ENCODE results near the gene DNAJC15.
"Not testable (repeated sequence)": the region's sequence is repeated elsewhere in the genome, so short reads cannot be mapped to it uniquely, and the experiment has no call there.

DNAJC15 gene

DNA sequence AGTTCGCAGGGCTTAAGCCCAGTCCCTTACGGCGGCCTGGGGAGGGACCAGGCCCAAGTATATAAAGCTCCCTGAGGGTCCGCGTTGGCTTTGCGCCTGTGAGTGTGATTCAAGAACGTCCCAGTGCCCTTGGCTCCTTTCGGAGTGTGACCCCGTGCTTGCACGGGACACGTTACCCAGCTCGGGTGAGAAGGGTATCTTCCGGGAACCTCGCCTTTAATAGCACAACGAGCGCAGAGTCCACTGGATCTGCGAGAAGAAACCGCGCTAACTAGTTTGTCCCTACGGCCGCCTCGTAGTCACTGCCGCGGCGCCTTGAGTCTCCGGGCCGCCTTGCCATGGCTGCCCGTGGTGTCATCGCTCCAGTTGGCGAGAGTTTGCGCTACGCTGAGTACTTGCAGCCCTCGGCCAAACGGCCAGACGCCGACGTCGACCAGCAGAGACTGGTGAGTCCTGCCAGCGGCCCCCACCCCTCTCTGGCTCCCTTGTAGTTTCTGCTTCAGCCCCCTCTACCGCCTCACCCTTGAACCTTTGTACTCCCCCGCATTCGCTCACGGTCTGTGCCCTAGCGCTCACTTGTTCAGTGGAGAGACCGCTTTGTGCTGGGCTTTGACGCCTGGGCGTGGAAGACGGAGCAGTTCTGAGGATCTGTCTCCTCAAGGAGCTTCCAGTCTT is at the start of gene DNAJC15:
TSS of gene DNAJC15 (plus strand) at position 298 of the 675 bp plus-strand sequence. CDS start at position 339, 41 bp downstream.
- Histone ChIP-seq H3K9ac (ENCODE audit: low read length) (peak within 1 kb of the TSS; percentile 85), H3K27me3 (ENCODE audit: control insufficient read depth, insufficient read depth, low read length) (no peaks in the 10 kb centered on the region), H3K27ac (ENCODE audit: low read depth, low read length) (peak within 1 kb of the TSS; percentile 94), H3K36me3 (ENCODE audit: control insufficient read depth, insufficient read depth, low read length) (no peaks in the 10 kb centered on the region), H3K4me3 (ENCODE audit: low read length) (peak within 1 kb of the TSS; percentile 77), H3K4me1 (ENCODE audit: control insufficient read depth, insufficient read depth, low read length) (peaks cover 13% of the 10 kb centered on the region)

- H3K27me3 ChIP-seq (ENCODE audit: control insufficient read depth, insufficient read depth, low read length): no peaks in the 10 kb centered on the region
- H3K36me3 ChIP-seq (ENCODE audit: control insufficient read depth, insufficient read depth, low read length): no peaks in the 10 kb centered on the region
- no peaks in the 10 kb centered on the region for H3K4me1 ChIP-seq (ENCODE audit: control insufficient read depth, insufficient read depth, low read length)
- H3K9ac ChIP-seq (ENCODE audit: low read length): no peak overlapping the region
- H3K27ac ChIP-seq (ENCODE audit: low read depth, low read length): no peak overlapping the region
- H3K4me3 ChIP-seq (ENCODE audit: low read length): no peak overlapping the region
Observed at GRCh38 chr13:42976066-42976465, 47.3 kb upstream of the DNAJC15 start.

GRCh38 chr13:42977219-42977659 is 46.1 kb upstream of the DNAJC15 start:
- H3K27me3 ChIP-seq (ENCODE audit: control insufficient read depth, insufficient read depth, low read length): no peaks in the 10 kb centered on the region
- H3K4me1 ChIP-seq (ENCODE audit: control insufficient read depth, insufficient read depth, low read length): no peaks in the 10 kb centered on the region
- H3K9ac ChIP-seq (ENCODE audit: low read length): no peak overlapping the region
- no peak overlapping the region for H3K4me3 ChIP-seq (ENCODE audit: low read length)
- no peaks in the 10 kb centered on the region for H3K36me3 ChIP-seq (ENCODE audit: control insufficient read depth, insufficient read depth, low read length)
- no peak overlapping the region for H3K27ac ChIP-seq (ENCODE audit: low read depth, low read length)

- Histone ChIP-seq H3K36me3 (ENCODE audit: control insufficient read depth, insufficient read depth, low read length) (no peaks in the 10 kb centered on the region), H3K4me3 (ENCODE audit: low read length) (no peak overlapping the region), H3K27me3 (ENCODE audit: control insufficient read depth, insufficient read depth, low read length) (no peaks in the 10 kb centered on the region), H3K9ac (ENCODE audit: low read length) (no peak overlapping the region), H3K27ac (ENCODE audit: low read depth, low read length) (no peak overlapping the region), H3K4me1 (ENCODE audit: control insufficient read depth, insufficient read depth, low read length) (no peaks in the 10 kb centered on the region)
Observed at GRCh38 chr13:42981317-42981716, 42.1 kb upstream of the DNAJC15 start.

- Histone ChIP-seq H3K36me3 (ENCODE audit: control insufficient read depth, insufficient read depth, low read length) (no peaks in the 10 kb centered on the region), H3K27ac (ENCODE audit: low read depth, low read length) (no peak overlapping the region), H3K4me3 (ENCODE audit: low read length) (no peak overlapping the region), H3K4me1 (ENCODE audit: control insufficient read depth, insufficient read depth, low read length) (no peaks in the 10 kb centered on the region), H3K27me3 (ENCODE audit: control insufficient read depth, insufficient read depth, low read length) (no peaks in the 10 kb centered on the region), H3K9ac (ENCODE audit: low read length) (no peak overlapping the region)
Observed at GRCh38 chr13:42981853-42982252, 41.5 kb upstream of the DNAJC15 start.

- Histone ChIP-seq H3K27ac (ENCODE audit: low read depth, low read length) (no peak overlapping the region), H3K27me3 (ENCODE audit: control insufficient read depth, insufficient read depth, low read length) (no peaks in the 10 kb centered on the region), H3K4me1 (ENCODE audit: control insufficient read depth, insufficient read depth, low read length) (no peaks in the 10 kb centered on the region), H3K9ac (ENCODE audit: low read length) (no peak overlapping the region), H3K4me3 (ENCODE audit: low read length) (no peak overlapping the region), H3K36me3 (ENCODE audit: control insufficient read depth, insufficient read depth, low read length) (no peaks in the 10 kb centered on the region)
Observed at GRCh38 chr13:42984026-42984425, 39.4 kb upstream of the DNAJC15 start.

GRCh38 chr13:42984691-42985090 is 38.7 kb upstream of the DNAJC15 start:
- no peak overlapping the region for H3K9ac ChIP-seq (ENCODE audit: low read length)
- no peaks in the 10 kb centered on the region for H3K4me1 ChIP-seq (ENCODE audit: control insufficient read depth, insufficient read depth, low read length)
- H3K27me3 ChIP-seq (ENCODE audit: control insufficient read depth, insufficient read depth, low read length): no peaks in the 10 kb centered on the region
- H3K36me3 ChIP-seq (ENCODE audit: control insufficient read depth, insufficient read depth, low read length): no peaks in the 10 kb centered on the region
- H3K4me3 ChIP-seq (ENCODE audit: low read length): no peak overlapping the region
- H3K27ac ChIP-seq (ENCODE audit: low read depth, low read length): no peak overlapping the region

- H3K9ac ChIP-seq (ENCODE audit: low read length): no peak overlapping the region
- no peak overlapping the region for H3K27ac ChIP-seq (ENCODE audit: low read depth, low read length)
- no peak overlapping the region for H3K4me3 ChIP-seq (ENCODE audit: low read length)
Observed at GRCh38 chr13:42985312-42986175, 37.8 kb upstream of the DNAJC15 start.

GRCh38 chr13:42986176-42986574 is 37.2 kb upstream of the DNAJC15 start:
- H3K36me3 ChIP-seq (ENCODE audit: control insufficient read depth, insufficient read depth, low read length): no peaks in the 10 kb centered on the region
- H3K27me3 ChIP-seq (ENCODE audit: control insufficient read depth, insufficient read depth, low read length): no peaks in the 10 kb centered on the region
- H3K4me3 ChIP-seq (ENCODE audit: low read length): no peak overlapping the region
- no peak overlapping the region for H3K27ac ChIP-seq (ENCODE audit: low read depth, low read length)
- peaks cover 9% of the 10 kb centered on the region for H3K4me1 ChIP-seq (ENCODE audit: control insufficient read depth, insufficient read depth, low read length)
- no peak overlapping the region for H3K9ac ChIP-seq (ENCODE audit: low read length)

More at GRCh38 chr13:42985312-42986175, 37.8 kb upstream of the DNAJC15 start:
- Histone ChIP-seq H3K4me1 (ENCODE audit: control insufficient read depth, insufficient read depth, low read length) (peaks cover 4% of the 10 kb centered on the region), H3K27me3 (ENCODE audit: control insufficient read depth, insufficient read depth, low read length) (no peaks in the 10 kb centered on the region), H3K36me3 (ENCODE audit: control insufficient read depth, insufficient read depth, low read length) (no peaks in the 10 kb centered on the region)

DNA sequence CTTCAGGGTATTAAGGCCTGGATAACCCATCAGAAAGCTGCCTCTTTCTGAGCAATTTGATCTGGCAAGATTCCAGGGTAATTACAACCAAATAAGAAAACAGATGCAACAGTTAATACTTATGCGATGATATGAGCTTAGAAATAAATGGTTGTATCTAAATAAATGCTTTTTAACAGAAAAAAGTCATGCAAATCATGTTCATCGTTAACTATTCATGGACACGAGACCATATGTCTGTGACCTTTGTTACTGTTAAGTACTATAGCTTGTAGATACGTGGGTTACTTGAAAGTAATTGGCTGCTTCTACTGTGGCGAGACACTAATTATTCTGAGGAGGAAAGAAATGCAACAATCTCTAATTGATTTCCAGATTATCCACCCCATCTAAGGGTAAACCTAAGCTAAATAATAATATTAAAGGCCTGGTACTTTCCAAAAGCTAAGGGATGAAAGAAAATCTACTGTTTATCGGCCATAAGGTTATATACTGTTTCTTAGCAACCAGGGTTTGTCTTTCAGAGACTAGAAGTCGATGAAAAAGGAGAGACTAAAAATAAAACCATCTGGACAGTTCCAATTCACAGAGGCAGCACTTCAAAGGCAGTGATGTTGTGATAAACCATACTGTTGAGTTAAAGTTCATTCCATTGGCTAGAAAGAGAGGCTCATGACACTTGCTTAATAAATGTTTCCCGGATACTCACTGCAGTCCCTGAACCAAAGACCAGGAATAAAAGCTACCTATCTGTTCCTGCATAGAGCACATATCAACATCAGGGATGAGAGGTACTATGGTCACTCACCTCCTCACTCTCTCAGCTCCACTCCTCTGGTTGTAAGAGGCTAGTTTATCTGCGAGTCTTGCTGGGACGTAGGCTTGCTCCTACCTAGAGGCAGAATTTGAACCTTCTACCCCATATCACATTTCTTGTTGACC is 32.8 kb upstream of the DNAJC15 start:
- peak overlapping the region; percentile 52 for H3K27ac ChIP-seq (ENCODE audit: low read depth, low read length)
- no peak overlapping the region for H3K9ac ChIP-seq (ENCODE audit: low read length)
- no peaks in the 10 kb centered on the region for H3K27me3 ChIP-seq (ENCODE audit: control insufficient read depth, insufficient read depth, low read length)
- no peaks in the 10 kb centered on the region for H3K36me3 ChIP-seq (ENCODE audit: control insufficient read depth, insufficient read depth, low read length)
- H3K4me1 ChIP-seq (ENCODE audit: control insufficient read depth, insufficient read depth, low read length): peaks cover 9% of the 10 kb centered on the region
- peak overlapping the region; percentile 82 for H3K4me3 ChIP-seq (ENCODE audit: low read length)

- not testable (repeated sequence) for H3K4me1 ChIP-seq (ENCODE audit: control insufficient read depth, insufficient read depth, low read length); H3K27me3 ChIP-seq (ENCODE audit: control insufficient read depth, insufficient read depth, low read length); H3K36me3 ChIP-seq (ENCODE audit: control insufficient read depth, insufficient read depth, low read length)
- peak overlapping the region; percentile 82 for H3K4me3 ChIP-seq (ENCODE audit: low read length)
- H3K9ac ChIP-seq (ENCODE audit: low read length): peak overlapping the region; percentile 55
- peak overlapping the region; percentile 73 for H3K27ac ChIP-seq (ENCODE audit: low read depth, low read length)
Observed at GRCh38 chr13:42991233-42991897, 32.0 kb upstream of the DNAJC15 start.

All from rectal smooth muscle tissue (tissue), 1 donor.